ENCODE data around the gene PRTFDC1. TPM values are rescaled to one million over a fixed set of nuclear protein-coding genes. Genes with fewer than 3 reads are reported as not detected.

Gene PRTFDC1
- polyA plus RNA-seq, 3 donors = 29.7 to 40.0 (median 34.5) TPM

Other genes with a start within 250 kb of the PRTFDC1 start
- gene ARHGAP21, start 228.7 kb downstream of the PRTFDC1 start, polyA plus RNA-seq (ENCODE audit: insufficient read length in 3 of 3) = 100 to 1,000 TPM in 1 of 3 donors, 10 to 100 TPM in 2; 75.5 to 106 (median 85.5) TPM
- 1 to 10 TPM; 3.2 to 5.6 (median 3.7) TPM for gene ENKUR, start 63.6 kb upstream of the PRTFDC1 start, polyA plus RNA-seq (ENCODE audit: insufficient read length in 3 of 3)
- 10 to 100 TPM; 12.9 to 16.3 (median 14.3) TPM for gene THNSL1, start 64.0 kb upstream of the PRTFDC1 start, polyA plus RNA-seq (ENCODE audit: insufficient read length in 3 of 3)
- under 1 TPM; 0.17 to 0.52 (median 0.20) TPM for gene GPR158, start 222.4 kb upstream of the PRTFDC1 start, polyA plus RNA-seq (ENCODE audit: insufficient read length in 3 of 3)

Measured in renal pelvis (tissue), 3 donors.